Glomerular endothelial cell (primary cell): ENCODE measurements around the gene GEN1. TPM values are rescaled to one million over a fixed set of nuclear protein-coding genes. Genes with fewer than 3 reads are reported as not detected.
"Not testable (repeated sequence)": the region's sequence is repeated elsewhere in the genome, so short reads cannot be mapped to it uniquely, and the experiment has no call there.

ENCODE experiments used
- DNase-seq: peaks from one replicate; pipeline ENCODE4 v3.0.0-alpha.2; 2011; ENCODE audit warnings: low read depth, low spot score; ENCODE audit errors: extremely low read depth
- total RNA-seq: library from RNA; depleted of rRNA; stranded (reverse); fragments of >200 nt; gene quantifications from 2 replicates; pipeline ENCODE4 v1.2.3, GENCODE V29; 2015

GEN1 gene
- total RNA-seq, 1 donor from 2014 or later = 16.4 TPM

DNA sequence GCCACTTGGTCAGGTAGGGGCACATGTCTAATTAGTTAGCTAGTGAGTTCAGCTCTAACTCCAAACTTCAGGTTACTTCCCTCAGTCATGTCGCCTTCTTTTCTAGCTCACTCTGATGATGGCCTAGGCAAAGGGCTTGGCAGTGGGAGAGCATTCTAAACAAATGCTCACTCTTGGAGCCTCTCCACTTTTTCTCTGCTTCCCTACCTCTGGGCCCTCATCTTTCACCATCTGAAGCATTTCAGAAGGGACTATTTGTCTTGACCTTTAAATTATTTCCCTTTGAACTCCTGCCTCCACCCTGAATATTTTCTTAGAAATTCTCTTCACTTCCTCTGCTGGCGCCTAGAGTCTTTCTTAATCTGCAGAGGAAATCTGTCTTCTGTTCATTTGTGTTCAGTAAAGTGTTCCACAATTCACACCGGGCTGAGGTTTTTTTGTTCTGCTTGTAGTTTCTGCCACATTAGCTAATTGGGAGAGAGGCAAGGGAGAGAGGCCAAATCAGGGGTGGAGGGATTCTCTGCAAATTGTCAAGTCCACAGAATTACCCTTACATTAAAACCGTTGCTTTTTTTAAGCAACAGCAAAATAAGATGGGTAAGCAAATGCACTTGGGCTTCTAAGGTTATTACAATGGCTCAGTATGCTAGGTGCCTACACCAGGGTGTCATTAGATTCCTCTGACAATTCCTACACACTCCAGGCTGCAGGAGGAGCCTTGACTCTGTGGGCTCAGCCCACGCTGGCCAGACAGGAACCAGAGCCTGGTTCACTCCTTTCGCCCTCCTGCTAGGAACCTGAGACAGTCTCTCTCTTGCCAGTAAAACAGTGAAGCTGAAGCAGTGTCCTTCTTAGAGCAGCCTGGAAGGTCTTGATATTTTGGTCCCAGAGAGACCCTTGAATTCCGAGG lies 67.9 kb downstream of the GEN1 start:
- DNase-seq = no peak

DNA sequence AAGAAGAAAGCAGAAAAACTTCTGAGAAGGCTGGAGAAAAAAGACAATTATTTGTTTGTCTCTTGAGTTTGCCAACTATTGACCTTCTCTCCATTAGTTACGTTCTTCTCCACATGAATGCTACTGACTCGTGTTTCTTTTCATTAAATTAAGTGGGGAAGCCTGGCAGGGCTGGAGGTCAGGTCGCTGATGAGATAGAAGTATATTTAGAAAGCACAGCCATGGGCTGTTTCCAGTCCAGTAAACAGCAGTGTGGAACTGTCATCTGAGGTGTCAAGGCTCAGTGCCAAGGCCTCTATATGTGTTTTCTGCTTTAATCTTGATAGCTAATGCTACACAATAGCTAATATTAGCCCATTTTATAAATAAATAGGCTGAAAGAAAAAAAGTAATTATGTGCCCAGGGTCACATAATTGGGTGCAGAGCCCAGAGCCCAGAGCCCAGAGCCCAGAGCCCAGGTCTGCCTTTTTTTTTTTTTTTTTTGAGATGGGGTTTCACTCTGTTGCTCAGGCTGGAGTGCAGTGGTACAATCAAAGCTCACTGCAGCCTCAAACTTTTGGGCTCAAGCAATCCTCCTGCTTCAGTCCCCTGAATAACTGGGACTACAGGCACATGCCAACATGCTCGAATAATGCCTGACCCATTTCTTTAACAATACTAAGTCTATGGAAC lies 68.6 kb downstream of the GEN1 start:
- no peak for DNase-seq

DNA sequence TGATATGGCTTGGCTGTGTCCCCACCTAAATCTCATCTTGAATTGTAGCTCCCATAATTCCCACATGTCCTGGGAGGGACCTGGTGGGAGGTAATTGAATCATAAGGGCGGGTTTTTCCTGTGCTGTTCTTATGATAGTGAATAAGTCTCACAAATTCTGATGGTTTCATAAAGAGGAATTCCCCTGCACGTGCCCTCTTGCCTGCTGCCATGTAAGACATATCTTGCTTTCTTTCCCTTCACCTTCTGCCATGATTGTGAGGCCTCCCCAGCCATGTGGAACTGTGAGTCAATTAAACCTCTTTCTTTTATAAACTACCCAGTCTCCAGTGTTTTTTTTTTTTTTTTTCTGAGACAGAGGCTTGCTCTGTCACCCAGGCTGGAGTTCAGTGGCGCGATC lies 69.7 kb downstream of the GEN1 start:
- not testable (repeated sequence) for DNase-seq

DNA sequence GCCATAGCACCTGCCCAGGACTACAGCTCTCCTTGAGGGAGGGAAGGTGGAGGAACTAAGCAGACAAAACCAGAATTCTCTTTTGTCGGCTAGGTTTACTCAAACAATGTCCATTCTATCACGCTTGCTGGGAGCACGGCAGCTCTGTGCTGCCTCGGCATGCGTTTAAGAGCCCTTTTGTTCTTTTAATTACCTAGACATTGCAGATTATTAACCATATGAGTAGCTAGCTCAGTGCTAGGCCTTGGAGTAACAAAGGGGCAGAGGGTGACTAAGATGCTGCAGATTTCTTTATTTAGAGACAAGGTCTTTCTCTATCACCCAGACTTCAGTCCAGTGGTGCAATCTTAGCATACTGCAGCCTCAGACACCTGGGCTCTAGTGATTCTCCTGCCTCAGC lies 73.4 kb downstream of the GEN1 start:
- DNase-seq = no peak

DNA sequence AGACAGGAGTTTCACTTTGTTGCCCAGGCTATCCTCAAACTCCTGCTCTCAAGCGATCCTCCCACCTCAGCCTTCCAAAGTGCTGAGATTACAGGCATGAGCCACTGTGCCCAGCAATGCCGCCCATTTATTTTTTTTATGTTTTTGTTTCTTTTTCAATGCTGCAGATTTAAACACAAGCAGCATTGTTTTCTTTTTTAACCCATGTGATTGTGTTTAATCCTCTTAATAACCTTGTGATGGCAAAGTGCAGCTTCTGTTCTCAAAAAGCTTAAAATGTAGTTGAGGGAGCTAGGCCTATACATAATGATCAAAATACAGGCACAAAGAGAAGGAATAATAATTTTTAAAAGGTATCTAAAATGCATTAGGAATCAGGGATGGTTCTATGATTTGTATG lies 73.8 kb downstream of the GEN1 start:
- no peak for DNase-seq

DNA sequence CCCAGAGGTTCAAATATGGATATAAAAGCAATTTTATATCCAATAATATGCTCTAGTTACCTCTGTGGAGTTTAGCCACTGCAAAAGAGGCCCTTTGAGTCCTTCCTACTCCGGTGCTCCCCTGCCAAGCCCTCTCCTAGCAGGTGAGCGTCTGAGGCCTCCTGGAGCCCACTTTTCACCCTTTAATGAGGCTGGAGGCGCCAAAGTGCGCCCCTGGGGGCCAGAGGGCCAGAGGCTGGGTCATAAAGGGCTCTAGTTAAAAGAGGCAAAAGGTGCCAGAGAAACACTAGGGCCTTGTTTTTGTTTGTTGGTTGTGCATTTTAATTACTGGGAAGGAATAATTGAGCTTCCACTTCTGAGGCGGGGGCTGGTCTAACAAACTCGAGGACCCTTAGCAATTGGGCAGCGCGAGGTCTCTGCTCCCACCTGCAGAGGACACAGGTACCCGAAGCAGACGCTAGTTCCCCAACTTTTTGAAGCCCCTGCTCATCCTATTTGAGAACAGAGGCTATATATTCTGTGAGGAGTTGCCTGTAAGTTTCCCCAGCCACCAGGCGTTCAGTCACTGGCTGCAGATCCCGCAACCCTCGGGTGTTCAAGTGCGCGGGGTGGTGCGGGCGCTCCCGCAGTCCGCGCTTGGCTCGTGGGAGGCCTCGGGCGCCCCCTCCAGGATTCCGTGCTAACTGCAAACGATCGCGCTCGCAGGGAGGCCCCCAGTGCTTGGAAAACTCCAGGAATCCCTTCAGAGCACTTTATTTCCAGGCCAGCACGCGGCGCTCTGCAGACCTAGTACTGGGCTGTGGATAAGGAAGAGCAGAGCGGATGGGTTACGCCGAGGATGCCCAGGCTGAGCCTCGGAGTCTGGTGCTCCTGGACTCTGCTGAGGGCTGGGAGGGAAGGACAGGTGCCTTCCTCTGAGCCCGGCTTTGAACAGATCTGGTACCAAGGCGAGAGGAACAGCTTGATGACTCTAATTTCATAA lies 76.4 kb downstream of the GEN1 start:
- peak; percentile 57 for DNase-seq

DNA sequence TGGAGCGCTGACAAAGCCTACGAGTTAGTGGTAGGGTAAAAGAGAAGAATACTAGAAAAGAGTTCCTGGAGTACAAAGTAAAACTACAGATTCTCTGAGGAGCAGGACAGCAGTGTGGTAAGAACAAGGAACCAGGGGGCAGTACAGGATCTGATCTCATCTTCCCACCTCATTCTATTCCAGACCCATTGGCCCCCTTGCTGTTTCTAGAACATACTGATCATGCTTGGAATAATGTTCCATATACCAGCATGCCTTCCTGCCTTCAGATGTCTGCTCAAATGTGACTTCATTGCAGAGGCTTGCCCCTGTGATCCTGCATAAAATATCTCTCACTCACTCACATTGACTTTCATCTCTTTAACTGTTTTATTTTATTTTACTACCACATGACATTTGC lies 81.6 kb downstream of the GEN1 start:
- no peak for DNase-seq

Other genes with a start within 250 kb of the GEN1 start
- not detected in 2 replicates for gene RAD51AP2, start 235.7 kb upstream of the GEN1 start, total RNA-seq
- not detected in 2 replicates for gene VSNL1, start 213.4 kb upstream of the GEN1 start, total RNA-seq
- gene SMC6, start 328 bp upstream of the GEN1 start, total RNA-seq = 17.7 and 26.0 TPM in 2 replicates
- not detected in 2 replicates for gene MSGN1, start 62.3 kb downstream of the GEN1 start, total RNA-seq
- 6.8 and 13.0 TPM in 2 replicates for gene KCNS3, start 124.5 kb downstream of the GEN1 start, total RNA-seq